HFFc6 (cell line): ENCODE measurements around the gene TPSAB1. TPM values are rescaled to one million over a fixed set of nuclear protein-coding genes. Genes with fewer than 3 reads are reported as not detected.

Experiments
- DNase-seq: peaks from one replicate; pipeline ENCODE4 v3.0.0-alpha.2; 2018
- H3K27ac Mint-ChIP-seq: 2 replicates; pipeline ENCODE4 v1.8.0; 2020; ENCODE audit warnings: mild to moderate bottlenecking, mixed read lengths
- H3K27me3 Mint-ChIP-seq: 2 replicates; pipeline ENCODE4 v1.8.0; 2021; ENCODE audit warnings: mild to moderate bottlenecking, moderate library complexity, mixed read lengths; ENCODE audit not compliant: insufficient read depth
- H3K36me3 Mint-ChIP-seq: 2 replicates; pipeline ENCODE4 v1.8.0; 2021; ENCODE audit warnings: low read depth, mixed read lengths
- H3K4me1 Mint-ChIP-seq: 2 replicates; pipeline ENCODE4 v1.8.0; 2020; ENCODE audit warnings: low read depth, mixed read lengths
- H3K4me3 Mint-ChIP-seq: 2 replicates; pipeline ENCODE4 v1.8.0; 2020; ENCODE audit warnings: mild to moderate bottlenecking, moderate library complexity, mixed read lengths
- H3K9me3 Mint-ChIP-seq: 2 replicates; pipeline ENCODE4 v1.8.0; 2020; ENCODE audit warnings: mild to moderate bottlenecking, mixed read lengths
- total RNA-seq, 6 experiments: library from RNA; stranded (reverse); fragmentation: NEBNext Ultra II Directional; extraction: Animal tissue kit (Norgen Biotek cat#: 25700); gene quantifications; 2 replicates in 1 of 6; 3 replicates in 5 of 6; pipeline ENCODE4 v1.2.3, GENCODE V29; 2021
- TF ChIP-seq, protein P1 (sequence below): fragments of 200-600 bp; sonication (generic); IDR thresholded peaks from 2 replicates; pipeline ENCODE4 v1.5.0; 2021; ENCODE audit warnings: antibody characterized with exemption, mild to moderate bottlenecking

TPSAB1 gene
- total RNA-seq, 6 experiments from 2014 or later: not detected

GRCh38 chr16:1290063-1290501, 49.6 kb downstream of the TPSAB1 start:
- no peaks in the 10 kb centered on the region for H3K9me3 Mint-ChIP-seq
- no peak overlapping the region for H3K27ac Mint-ChIP-seq
- no peaks in the 10 kb centered on the region for H3K36me3 Mint-ChIP-seq
- H3K27me3 Mint-ChIP-seq: peaks cover 50% of the 10 kb centered on the region
- TF ChIP-seq, protein P1, sequence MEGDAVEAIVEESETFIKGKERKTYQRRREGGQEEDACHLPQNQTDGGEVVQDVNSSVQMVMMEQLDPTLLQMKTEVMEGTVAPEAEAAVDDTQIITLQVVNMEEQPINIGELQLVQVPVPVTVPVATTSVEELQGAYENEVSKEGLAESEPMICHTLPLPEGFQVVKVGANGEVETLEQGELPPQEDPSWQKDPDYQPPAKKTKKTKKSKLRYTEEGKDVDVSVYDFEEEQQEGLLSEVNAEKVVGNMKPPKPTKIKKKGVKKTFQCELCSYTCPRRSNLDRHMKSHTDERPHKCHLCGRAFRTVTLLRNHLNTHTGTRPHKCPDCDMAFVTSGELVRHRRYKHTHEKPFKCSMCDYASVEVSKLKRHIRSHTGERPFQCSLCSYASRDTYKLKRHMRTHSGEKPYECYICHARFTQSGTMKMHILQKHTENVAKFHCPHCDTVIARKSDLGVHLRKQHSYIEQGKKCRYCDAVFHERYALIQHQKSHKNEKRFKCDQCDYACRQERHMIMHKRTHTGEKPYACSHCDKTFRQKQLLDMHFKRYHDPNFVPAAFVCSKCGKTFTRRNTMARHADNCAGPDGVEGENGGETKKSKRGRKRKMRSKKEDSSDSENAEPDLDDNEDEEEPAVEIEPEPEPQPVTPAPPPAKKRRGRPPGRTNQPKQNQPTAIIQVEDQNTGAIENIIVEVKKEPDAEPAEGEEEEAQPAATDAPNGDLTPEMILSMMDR: no peak
- DNase-seq: no peak
- no peak overlapping the region for H3K4me3 Mint-ChIP-seq
- peaks cover 9% of the 10 kb centered on the region; the same call in 1 of the 2 replicates for H3K4me1 Mint-ChIP-seq

GRCh38 chr16:1290860-1291575, 50.5 kb downstream of the TPSAB1 start:
- TF ChIP-seq, protein P1: no peak
- H3K36me3 Mint-ChIP-seq: no peaks in the 10 kb centered on the region
- no peaks in the 10 kb centered on the region for H3K9me3 Mint-ChIP-seq
- H3K27me3 Mint-ChIP-seq: peaks cover 40% of the 10 kb centered on the region
- H3K4me1 Mint-ChIP-seq: peaks cover 9% of the 10 kb centered on the region; the same call in 1 of the 2 replicates
- no peak overlapping the region for H3K27ac Mint-ChIP-seq
- DNase-seq: no peak
- H3K4me3 Mint-ChIP-seq: no peak overlapping the region

DNA sequence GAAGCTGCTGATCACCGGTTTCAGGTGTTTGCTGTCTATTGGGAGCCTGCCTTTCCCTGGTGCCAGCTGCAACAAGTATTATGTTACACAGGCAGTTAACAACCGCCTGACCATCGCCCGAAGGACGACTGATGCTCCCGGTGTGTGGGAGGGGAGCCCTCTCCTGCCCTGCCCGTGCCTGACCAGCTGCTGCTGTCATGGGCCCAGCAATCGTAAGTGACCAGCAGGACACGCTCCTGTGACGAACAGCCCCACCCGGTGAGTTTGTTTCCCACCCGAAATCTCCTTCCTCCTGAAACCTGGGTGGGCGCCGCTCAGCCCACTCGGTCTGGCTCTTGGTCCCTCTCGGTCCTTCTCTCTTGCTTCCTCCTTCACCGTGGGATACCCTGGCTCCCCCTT, 51.1 kb downstream of the TPSAB1 start:
- Mint-ChIP-seq H3K27me3 (peaks cover 40% of the 10 kb centered on the region), H3K4me1 (peaks cover 10% of the 10 kb centered on the region)
- TF ChIP-seq, protein P1: no peak

More for the DNA sequence above, 51.1 kb downstream of the TPSAB1 start:
- H3K27ac Mint-ChIP-seq: no peak overlapping the region
- H3K4me3 Mint-ChIP-seq: no peak overlapping the region
- DNase-seq: no peak
- no peaks in the 10 kb centered on the region for H3K36me3 Mint-ChIP-seq
- H3K9me3 Mint-ChIP-seq: no peaks in the 10 kb centered on the region

Other genes starting within 250 kb of the TPSAB1 start
- gene SSTR5, start 168.0 kb upstream of the TPSAB1 start, total RNA-seq: not detected
- gene C1QTNF8, start 144.5 kb upstream of the TPSAB1 start, total RNA-seq: not detected
- gene CACNA1H, start 87.6 kb upstream of the TPSAB1 start, total RNA-seq: under 1 TPM in 2 of 6 experiments, not detected in 4; 0.03 to 0.05 TPM
- under 1 TPM in 1 of 6 experiments, not detected in 5; 0.23 TPM for gene TPSG1, start 15.4 kb upstream of the TPSAB1 start, total RNA-seq
- not detected for gene TPSB2, start 10.5 kb upstream of the TPSAB1 start, total RNA-seq
- gene TPSD1, start 15.4 kb downstream of the TPSAB1 start, total RNA-seq: not detected
- 100 to 1,000 TPM; 116 to 147 (median 138) TPM for gene UBE2I, start 68.9 kb downstream of the TPSAB1 start, total RNA-seq
- under 1 TPM; 0.11 to 0.28 (median 0.16) TPM for gene BAIAP3, start 92.9 kb downstream of the TPSAB1 start, total RNA-seq
- gene TSR3, start 111.2 kb downstream of the TPSAB1 start, total RNA-seq: 10 to 100 TPM; 73.7 to 84.6 (median 78.1) TPM
- gene GNPTG, start 111.2 kb downstream of the TPSAB1 start, total RNA-seq: 10 to 100 TPM; 46.8 to 68.1 (median 52.6) TPM
- gene UNKL, start 174.0 kb downstream of the TPSAB1 start, total RNA-seq: 10 to 100 TPM; 15.0 to 22.6 (median 16.5) TPM
- gene UQCC4, start 180.0 kb downstream of the TPSAB1 start, total RNA-seq: 10 to 100 TPM; 11.0 to 16.7 (median 13.3) TPM
- gene PERCC1, start 190.4 kb downstream of the TPSAB1 start, total RNA-seq: not detected
- under 1 TPM in 3 of 6 experiments, not detected in 3; 0.10 to 0.52 (median 0.31) TPM for gene CCDC154, start 203.9 kb downstream of the TPSAB1 start, total RNA-seq
- 10 to 100 TPM; 47.5 to 62.6 (median 51.3) TPM for gene CLCN7, start 234.3 kb downstream of the TPSAB1 start, total RNA-seq
- gene PTX4, start 248.2 kb downstream of the TPSAB1 start, total RNA-seq: under 1 TPM in 4 of 6 experiments, not detected in 2; 0.14 to 0.24 (median 0.18) TPM